Adipocyte (in vitro differentiated cells): ENCODE measurements around the gene BRD2.
A peak's percentile ranks its signal among the peaks of the same experiment; 100 is the strongest.

ENCODE experiments used
- DNase-seq: peaks from one replicate; pipeline ENCODE4 v3.0.0-alpha.2; 2015; ENCODE audit warnings: low read depth
- H3K27me3 ChIP-seq: replicated peaks from 2 replicates; pipeline ENCODE4 v1.7.0; 2013; ENCODE audit warnings: mild to moderate bottlenecking, low read length, moderate library complexity; ENCODE audit not compliant: control insufficient read depth, insufficient read depth
- H3K36me3 ChIP-seq: 2 replicates; pipeline ENCODE4 v1.7.0; 2013; ENCODE audit warnings: low read length, mild to moderate bottlenecking, moderate library complexity; ENCODE audit not compliant: control insufficient read depth, insufficient read depth, severe bottlenecking
- H3K4me1 ChIP-seq: 2 replicates; pipeline ENCODE4 v1.7.0; 2013; ENCODE audit warnings: mild to moderate bottlenecking, low read length, moderate library complexity; ENCODE audit not compliant: control insufficient read depth, insufficient read depth
- H3K4me3 ChIP-seq: 2 replicates; pipeline ENCODE4 v1.7.0; 2013; ENCODE audit warnings: mild to moderate bottlenecking, low read length, moderate library complexity
- H3K9ac ChIP-seq: 2 replicates; pipeline ENCODE4 v1.7.0; 2013; ENCODE audit warnings: mild to moderate bottlenecking, low read length, moderate library complexity
- H3K9me3 ChIP-seq: 2 replicates; pipeline ENCODE4 v1.7.0; 2013; ENCODE audit warnings: mild to moderate bottlenecking, low read length, moderate library complexity; ENCODE audit not compliant: control insufficient read depth

The BRD2 gene

DNA sequence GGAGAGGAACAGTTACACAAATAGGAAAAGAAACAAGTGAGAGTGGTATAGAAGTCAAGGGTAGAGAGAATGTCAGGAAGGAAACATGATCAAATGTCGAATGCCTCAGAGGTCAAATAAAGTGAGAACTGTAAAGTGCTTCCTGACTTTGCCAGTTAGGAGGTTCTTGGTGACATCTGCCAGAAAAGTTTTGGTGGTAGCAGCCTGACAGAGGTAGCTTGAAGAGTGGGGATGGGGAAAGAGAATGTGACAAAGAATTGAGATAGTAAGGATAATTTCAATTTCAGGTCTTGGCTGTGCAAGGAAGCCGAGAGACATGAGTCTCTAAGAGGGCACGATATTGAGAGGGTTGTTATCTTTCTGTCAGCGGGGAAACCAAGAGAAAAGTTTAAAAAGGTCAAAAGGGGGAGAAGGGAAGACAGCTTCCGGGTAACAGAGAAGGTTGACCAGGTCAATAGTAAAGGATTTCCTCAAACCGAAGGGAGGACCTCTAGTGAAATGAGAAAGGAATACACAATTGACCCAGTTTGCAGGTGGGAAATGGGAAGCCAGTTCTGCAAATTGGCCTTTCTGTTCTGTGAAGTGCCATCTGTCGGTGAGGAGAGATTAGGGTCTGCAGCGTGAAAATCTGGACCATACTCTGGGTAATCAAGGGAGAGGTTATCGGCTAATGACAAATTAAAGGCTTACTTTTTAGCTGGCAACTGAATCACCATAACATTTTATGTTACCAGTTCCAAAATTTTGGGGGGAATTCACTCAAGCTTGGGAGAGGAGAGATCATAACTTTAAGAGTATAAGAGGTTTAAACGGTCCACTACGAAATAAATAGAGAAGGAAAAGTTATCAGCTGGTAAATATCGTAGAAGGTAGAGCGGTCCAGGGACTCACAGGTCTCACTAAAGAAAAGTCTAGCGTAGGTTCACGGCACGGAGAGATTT is 973 bp upstream of the BRD2 start:
- Histone ChIP-seq H3K9me3 (no peaks in the 10 kb centered on the region), H3K9ac (peak overlapping the region; percentile 100), H3K36me3 (peaks cover 3% of the 10 kb centered on the region), H3K4me3 (peak overlapping the region; percentile 88), H3K4me1 (peaks cover 27% of the 10 kb centered on the region), H3K27me3 (no peaks in the 10 kb centered on the region)
- peak; percentile 70 for DNase-seq

GRCh38 chr6:32968867-32969684 is 682 bp downstream of the BRD2 start:
- peak; percentile 86 for DNase-seq
- Histone ChIP-seq H3K9ac (peak overlapping the region; percentile 100), H3K27me3 (no peaks in the 10 kb centered on the region), H3K36me3 (peaks cover 16% of the 10 kb centered on the region), H3K4me3 (peak overlapping the region; percentile 88), H3K9me3 (no peaks in the 10 kb centered on the region), H3K4me1 (peaks cover 27% of the 10 kb centered on the region)

GRCh38 chr6:32969685-32970412 is 1.5 kb downstream of the BRD2 start:
- peak overlapping the region; percentile 88 for H3K4me3 ChIP-seq
- DNase-seq, result peak; percentile 93
- H3K27me3 ChIP-seq, result no peaks in the 10 kb centered on the region
- H3K36me3 ChIP-seq, result peaks cover 23% of the 10 kb centered on the region
- no peaks in the 10 kb centered on the region for H3K9me3 ChIP-seq
- H3K4me1 ChIP-seq, result peaks cover 27% of the 10 kb centered on the region
- peak overlapping the region; percentile 100 for H3K9ac ChIP-seq

DNA sequence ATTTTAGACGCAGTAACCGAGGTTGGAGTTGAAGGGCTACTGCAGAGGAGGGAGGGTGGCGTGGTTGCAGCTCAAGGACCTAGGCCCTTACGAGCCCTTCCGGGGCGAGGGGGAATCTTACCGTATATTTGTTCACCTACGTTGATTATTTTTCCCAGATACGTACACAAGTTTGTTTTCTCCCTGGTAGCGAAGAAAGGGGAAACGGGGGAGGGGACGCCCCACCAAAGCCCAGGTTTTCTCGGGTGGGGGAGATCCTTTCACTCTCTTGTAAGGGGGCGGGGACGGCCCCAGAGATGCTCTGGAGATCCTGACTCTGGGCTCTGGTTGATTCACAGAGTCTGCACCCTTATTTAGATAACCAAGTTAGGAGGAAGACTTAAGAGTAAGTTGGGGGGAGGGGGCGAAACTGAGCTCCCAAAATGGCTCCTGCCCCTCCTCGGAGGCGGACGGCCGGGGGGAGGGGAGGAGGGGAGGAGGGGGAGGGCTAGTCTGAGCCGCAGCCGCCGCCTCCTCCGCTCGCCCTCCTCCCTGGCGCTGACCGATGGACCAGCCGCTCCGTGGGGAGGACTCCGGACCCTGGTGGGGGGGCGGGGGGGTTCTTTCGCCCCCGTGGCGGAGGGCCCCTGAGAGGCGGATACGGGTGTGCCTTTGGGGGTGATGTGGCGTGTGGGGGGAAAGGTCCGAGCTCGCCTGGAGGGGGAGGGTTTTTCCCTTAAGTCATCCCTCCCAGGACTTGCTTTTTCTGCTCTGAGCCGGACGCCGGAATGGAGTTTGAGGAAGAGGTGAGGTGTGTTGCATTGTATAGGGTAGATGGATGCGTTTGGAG is 2.2 kb downstream of the BRD2 start:
- Histone ChIP-seq H3K27me3 (no peaks in the 10 kb centered on the region), H3K9me3 (no peaks in the 10 kb centered on the region), H3K4me3 (peak overlapping the region; percentile 98), H3K4me1 (peaks cover 27% of the 10 kb centered on the region), H3K9ac (peak overlapping the region; percentile 100), H3K36me3 (peaks cover 31% of the 10 kb centered on the region)
- DNase-seq, result peak; percentile 93

DNA sequence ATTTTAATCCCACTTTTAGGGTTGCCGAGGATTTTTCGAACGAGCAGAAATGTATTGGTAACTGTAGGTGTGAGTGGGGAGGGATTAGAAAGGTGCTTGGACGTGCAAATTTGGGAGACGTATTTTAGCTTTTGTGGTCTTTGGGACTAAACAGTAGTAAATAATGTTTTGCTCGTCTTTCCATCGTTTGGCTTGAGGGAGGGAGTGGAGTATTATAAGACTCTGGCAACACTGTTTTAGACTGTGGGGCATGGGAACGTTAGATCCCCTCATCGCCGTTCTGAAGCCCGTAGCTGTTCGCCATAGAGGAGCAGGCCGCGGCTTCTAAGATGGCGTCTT is 2.8 kb downstream of the BRD2 start:
- Histone ChIP-seq H3K9me3 (no peaks in the 10 kb centered on the region), H3K9ac (peak overlapping the region; percentile 100), H3K27me3 (no peaks in the 10 kb centered on the region), H3K36me3 (peaks cover 37% of the 10 kb centered on the region), H3K4me1 (peaks cover 27% of the 10 kb centered on the region), H3K4me3 (peak overlapping the region; percentile 98)
- DNase-seq, result no peak

DNA sequence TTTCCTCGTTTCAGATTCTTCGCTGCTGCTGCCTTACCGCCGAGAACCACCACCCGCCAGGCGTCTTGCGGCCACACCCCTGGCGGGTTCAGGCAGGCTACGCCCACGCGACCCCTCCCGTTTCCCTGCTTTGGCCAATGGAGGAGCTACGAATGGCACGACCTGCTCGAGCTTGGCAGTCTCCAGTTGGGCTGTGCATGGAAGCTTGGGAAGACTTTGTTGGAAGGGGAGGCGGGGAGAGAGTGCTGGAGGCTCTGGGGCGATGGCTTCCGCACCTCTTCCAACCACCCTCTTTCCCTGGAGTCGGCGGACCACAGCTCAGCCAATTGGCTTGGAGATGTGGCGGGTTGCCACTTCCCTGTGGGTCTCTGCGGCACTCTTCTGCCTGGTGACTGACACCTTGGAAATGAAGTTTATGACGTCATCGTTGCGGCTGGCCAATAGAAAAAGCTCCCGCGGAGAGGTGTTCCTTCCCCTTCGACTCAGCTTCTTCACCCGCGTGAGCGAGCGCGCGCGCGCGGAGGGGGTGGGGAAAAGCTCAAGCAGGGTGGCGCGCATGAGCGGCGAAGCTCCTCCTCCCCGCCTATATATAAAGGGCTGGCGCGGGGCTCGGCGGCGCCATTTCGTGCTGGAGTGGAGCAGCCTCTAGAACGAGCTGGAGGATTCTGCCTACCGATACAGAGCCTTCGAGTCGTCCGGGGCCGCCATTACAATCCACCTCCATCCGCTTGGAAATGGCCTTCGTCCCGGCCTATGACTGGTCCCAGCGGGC is 3.4 kb downstream of the BRD2 start:
- no peaks in the 10 kb centered on the region for H3K9me3 ChIP-seq
- peak overlapping the region; percentile 100 for H3K9ac ChIP-seq
- H3K36me3 ChIP-seq, result peaks cover 42% of the 10 kb centered on the region
- H3K27me3 ChIP-seq, result no peaks in the 10 kb centered on the region
- H3K4me1 ChIP-seq, result peaks cover 27% of the 10 kb centered on the region
- DNase-seq, result peak; percentile 100
- peak overlapping the region; percentile 98 for H3K4me3 ChIP-seq

DNA sequence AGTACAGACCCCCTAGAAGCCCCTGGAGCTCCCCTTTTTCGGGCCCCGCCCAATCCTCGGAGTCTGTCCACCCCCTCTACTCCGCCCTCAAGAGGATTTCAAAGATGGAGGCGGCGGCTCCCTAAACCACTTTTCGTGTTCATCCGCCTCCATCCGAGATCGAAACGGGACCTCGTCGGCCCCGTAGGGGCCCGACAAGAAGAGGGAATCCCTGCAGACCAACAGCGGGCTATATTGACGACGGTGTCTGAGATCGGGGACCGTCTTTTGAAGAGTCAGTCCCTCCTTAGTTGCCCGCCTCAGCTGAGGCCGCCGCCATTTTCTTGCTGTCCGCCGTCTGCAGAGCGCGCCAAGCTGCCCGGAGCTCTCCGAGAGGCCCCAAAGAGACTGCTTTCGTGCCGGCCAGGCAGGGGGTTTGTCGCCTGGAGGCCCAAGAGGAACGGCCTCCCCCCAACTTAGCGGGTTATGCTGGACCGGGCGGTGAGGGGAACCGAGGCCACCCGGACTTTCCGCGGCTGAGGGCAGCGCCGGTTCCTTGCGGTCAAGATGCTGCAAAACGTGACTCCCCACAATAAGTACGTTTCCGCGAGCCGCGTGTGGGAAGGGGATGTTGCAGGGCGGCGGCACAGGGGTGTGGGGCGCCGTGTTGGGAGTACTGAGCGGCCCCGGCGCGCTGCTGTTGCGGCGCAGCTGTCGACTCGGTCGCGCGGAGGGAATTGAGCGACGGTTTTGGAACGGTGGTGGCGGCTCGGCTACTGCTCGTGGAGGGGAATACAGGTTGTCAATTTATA is 4.2 kb downstream of the BRD2 start:
- Histone ChIP-seq H3K4me1 (peaks cover 27% of the 10 kb centered on the region), H3K4me3 (peak overlapping the region; percentile 98), H3K9me3 (no peaks in the 10 kb centered on the region), H3K27me3 (no peaks in the 10 kb centered on the region), H3K9ac (peak overlapping the region; percentile 98), H3K36me3 (peaks cover 50% of the 10 kb centered on the region)
- DNase-seq, result peak; percentile 34

- H3K36me3 ChIP-seq, result peaks cover 58% of the 10 kb centered on the region
- H3K9ac ChIP-seq, result peak overlapping the region; percentile 98
- DNase-seq, result peak; percentile 65
- peak overlapping the region; percentile 98 for H3K4me3 ChIP-seq
- H3K4me1 ChIP-seq, result peaks cover 32% of the 10 kb centered on the region
- no peaks in the 10 kb centered on the region for H3K9me3 ChIP-seq
- no peaks in the 10 kb centered on the region for H3K27me3 ChIP-seq
Measured at GRCh38 chr6:32973144-32974015, 5.0 kb downstream of the BRD2 start.

GRCh38 chr6:32974016-32974333 is 5.6 kb downstream of the BRD2 start:
- peaks cover 64% of the 10 kb centered on the region for H3K36me3 ChIP-seq
- H3K4me3 ChIP-seq, result peak overlapping the region; percentile 98
- H3K27me3 ChIP-seq, result no peaks in the 10 kb centered on the region
- H3K9ac ChIP-seq, result peak overlapping the region; percentile 98
- DNase-seq, result peak; percentile 80
- peaks cover 36% of the 10 kb centered on the region for H3K4me1 ChIP-seq
- no peaks in the 10 kb centered on the region for H3K9me3 ChIP-seq
